ENCODE data around the gene PDZD11.

Gene PDZD11

DNA sequence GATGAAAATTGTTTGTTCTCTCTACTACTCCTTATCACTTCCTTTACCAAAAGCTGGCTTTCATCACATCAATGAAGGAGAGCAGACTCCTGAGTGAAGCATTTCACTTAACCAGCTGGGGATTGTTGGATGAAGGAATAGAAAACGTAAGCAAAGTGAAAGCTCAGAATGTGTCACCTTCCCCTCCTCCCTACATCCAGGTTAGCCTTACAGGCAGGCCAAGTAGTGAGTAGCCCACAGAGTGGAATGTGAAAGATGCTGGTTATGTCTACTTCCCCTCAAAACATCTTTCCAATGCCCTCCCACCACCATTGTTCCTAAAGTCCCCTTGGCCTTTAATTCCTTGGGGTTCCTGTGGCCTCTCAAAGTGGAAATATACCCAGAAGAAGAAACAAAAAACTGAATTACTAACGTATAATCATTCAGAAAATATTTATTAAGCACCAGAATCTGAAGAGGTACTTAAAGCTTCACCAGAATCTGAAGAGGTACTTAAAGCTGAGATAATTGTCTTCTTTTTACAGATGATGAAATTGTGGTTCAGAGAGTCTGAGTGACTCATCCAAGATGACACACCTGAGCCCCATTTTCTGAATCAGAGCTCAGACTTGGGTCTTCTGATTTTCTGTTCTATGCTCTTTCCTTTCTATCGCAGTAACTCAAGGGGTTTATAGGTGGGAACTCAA lies 36.2 kb downstream of the PDZD11 start:
- no peak for TF ChIP-seq CEBPB (IDR thresholded peaks at IDR 0.05)
- no peak for TF ChIP-seq TEAD4 (IDR thresholded peaks at IDR 0.05)

DNA sequence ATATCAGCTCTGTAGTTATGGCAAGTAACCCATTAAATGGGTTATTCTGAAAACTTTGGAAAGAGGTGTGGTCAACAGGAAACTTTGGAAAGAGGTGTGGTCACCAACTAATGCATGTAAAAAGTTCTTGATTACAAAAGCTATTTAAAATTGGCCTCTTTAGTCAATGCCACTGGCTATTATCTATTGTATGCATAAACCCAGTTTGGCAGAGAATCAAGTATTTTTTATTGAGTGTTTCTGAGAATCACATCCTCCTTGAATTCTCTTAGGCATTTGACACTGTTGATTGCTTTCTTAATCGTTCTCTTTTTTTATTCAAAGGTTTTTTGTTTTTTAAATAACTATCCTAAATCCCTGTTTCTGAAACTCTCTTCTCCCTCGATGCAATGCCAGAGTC lies 37.2 kb downstream of the PDZD11 start:
- TF ChIP-seq TAF1 (IDR thresholded peaks at IDR 0.05; ENCODE audit: low read depth): no peak
- no peak for TF ChIP-seq RAD21 (IDR thresholded peaks at IDR 0.05; ENCODE audit: low read depth)
- no peak for TF ChIP-seq CEBPB (IDR thresholded peaks at IDR 0.05)
- TF ChIP-seq ZBTB7A (IDR thresholded peaks at IDR 0.05; ENCODE audit: low read depth): no peak
- TF ChIP-seq REST (IDR thresholded peaks at IDR 0.05; ENCODE audit: low read depth): no peak
- TF ChIP-seq EP300 (IDR thresholded peaks at IDR 0.05; ENCODE audit: borderline replicate concordance): no peak
- TF ChIP-seq EGR1 (IDR thresholded peaks at IDR 0.05): no peak
- TF ChIP-seq FOXM1 (IDR thresholded peaks at IDR 0.05; ENCODE audit: borderline replicate concordance, low read depth): no peak
- TF ChIP-seq, protein P1, sequence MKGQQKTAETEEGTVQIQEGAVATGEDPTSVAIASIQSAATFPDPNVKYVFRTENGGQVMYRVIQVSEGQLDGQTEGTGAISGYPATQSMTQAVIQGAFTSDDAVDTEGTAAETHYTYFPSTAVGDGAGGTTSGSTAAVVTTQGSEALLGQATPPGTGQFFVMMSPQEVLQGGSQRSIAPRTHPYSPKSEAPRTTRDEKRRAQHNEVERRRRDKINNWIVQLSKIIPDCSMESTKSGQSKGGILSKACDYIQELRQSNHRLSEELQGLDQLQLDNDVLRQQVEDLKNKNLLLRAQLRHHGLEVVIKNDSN (IDR thresholded peaks at IDR 0.05): no peak
- TF ChIP-seq YY1 (IDR thresholded peaks at IDR 0.05; ENCODE audit: low read depth): no peak
- TF ChIP-seq TCF12 (IDR thresholded peaks at IDR 0.05; ENCODE audit: low read depth): no peak
- TF ChIP-seq NFIC (IDR thresholded peaks at IDR 0.05): no peak
- TF ChIP-seq TEAD4 (IDR thresholded peaks at IDR 0.05): no peak
- TF ChIP-seq CREB1 (IDR thresholded peaks at IDR 0.05; ENCODE audit: low read depth): no peak
- TF ChIP-seq, protein P2, sequence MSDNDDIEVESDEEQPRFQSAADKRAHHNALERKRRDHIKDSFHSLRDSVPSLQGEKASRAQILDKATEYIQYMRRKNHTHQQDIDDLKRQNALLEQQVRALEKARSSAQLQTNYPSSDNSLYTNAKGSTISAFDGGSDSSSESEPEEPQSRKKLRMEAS (IDR thresholded peaks at IDR 0.05): no peak

DNA sequence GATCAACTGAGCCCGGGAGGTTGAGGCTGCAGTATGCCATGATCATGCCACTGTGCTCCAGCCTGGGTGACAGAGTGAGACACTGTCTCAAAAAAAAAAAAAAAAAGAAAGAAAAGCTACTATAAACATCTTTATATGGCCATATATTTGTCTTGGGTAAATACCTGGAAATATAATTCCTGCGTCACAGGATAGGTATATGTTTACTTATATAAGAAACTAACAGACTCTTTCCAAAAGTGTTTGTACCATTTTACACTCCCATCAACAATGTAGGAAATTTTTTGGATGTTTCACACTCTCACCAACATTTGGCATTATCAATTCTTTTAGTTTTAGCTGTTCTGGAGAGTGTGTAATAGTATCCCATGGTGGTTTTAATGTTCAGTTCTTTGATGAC lies 42.5 kb downstream of the PDZD11 start:
- TF ChIP-seq TEAD4 (IDR thresholded peaks at IDR 0.05): no peak
- no peak for TF ChIP-seq NFIC (IDR thresholded peaks at IDR 0.05)
- no peak for TF ChIP-seq RAD21 (IDR thresholded peaks at IDR 0.05; ENCODE audit: low read depth)
- no peak for TF ChIP-seq EGR1 (IDR thresholded peaks at IDR 0.05)
- no peak for TF ChIP-seq YY1 (IDR thresholded peaks at IDR 0.05; ENCODE audit: low read depth)
- no peak for TF ChIP-seq TCF12 (IDR thresholded peaks at IDR 0.05; ENCODE audit: low read depth)
- no peak for TF ChIP-seq CEBPB (IDR thresholded peaks at IDR 0.05)

GRCh38 chrX:70244881-70245280 lies 44.8 kb downstream of the PDZD11 start:
- TF ChIP-seq EP300 (IDR thresholded peaks at IDR 0.05; ENCODE audit: borderline replicate concordance) (no peak), REST (IDR thresholded peaks at IDR 0.05; ENCODE audit: low read depth) (no peak), TAF1 (IDR thresholded peaks at IDR 0.05; ENCODE audit: low read depth) (no peak), NFIC (IDR thresholded peaks at IDR 0.05) (no peak), RAD21 (IDR thresholded peaks at IDR 0.05; ENCODE audit: low read depth) (no peak), CEBPB (IDR thresholded peaks at IDR 0.05) (no peak), FOXM1 (IDR thresholded peaks at IDR 0.05; ENCODE audit: borderline replicate concordance, low read depth) (no peak), YY1 (IDR thresholded peaks at IDR 0.05; ENCODE audit: low read depth) (no peak), ZBTB7A (IDR thresholded peaks at IDR 0.05; ENCODE audit: low read depth) (no peak), EGR1 (IDR thresholded peaks at IDR 0.05) (no peak), TEAD4 (IDR thresholded peaks at IDR 0.05) (no peak), CREB1 (IDR thresholded peaks at IDR 0.05; ENCODE audit: low read depth) (no peak), TCF12 (IDR thresholded peaks at IDR 0.05; ENCODE audit: low read depth) (no peak)
- TF ChIP-seq, protein P2 (IDR thresholded peaks at IDR 0.05): no peak
- TF ChIP-seq, protein P1 (IDR thresholded peaks at IDR 0.05): no peak

- TF ChIP-seq NFIC (IDR thresholded peaks at IDR 0.05) (no peak), RAD21 (IDR thresholded peaks at IDR 0.05; ENCODE audit: low read depth) (no peak), EGR1 (IDR thresholded peaks at IDR 0.05) (no peak), TCF12 (IDR thresholded peaks at IDR 0.05; ENCODE audit: low read depth) (no peak), REST (IDR thresholded peaks at IDR 0.05; ENCODE audit: low read depth) (no peak)
These were observed 48.2 kb downstream of the PDZD11 start for GRCh38 chrX:70241501-70241900.
